WTC11 (cell line): ENCODE results near the gene ATCAY.
"Not testable (repeated sequence)": the region's sequence is repeated elsewhere in the genome, so short reads cannot be mapped to it uniquely, and the experiment has no call there.

Experiments
- CREB1 ChIP-seq: sonication (generic); formaldehyde crosslinking; IDR thresholded peaks from 2 replicates; pipeline ENCODE4 v1.8.0; 2023; ENCODE audit warnings: mild to moderate bottlenecking, missing genetic modification reagents
- CTCF ChIP-seq: fragments of 200-600 bp; IDR thresholded peaks from 2 replicates; pipeline ENCODE4 v1.8.0; 2022; ENCODE audit warnings: antibody characterized with exemption
- ELF4 ChIP-seq: sonication (generic); formaldehyde crosslinking; IDR thresholded peaks from 2 replicates; pipeline ENCODE4 v1.8.1; 2022; ENCODE audit warnings: low read depth, mild to moderate bottlenecking, moderate library complexity, missing genetic modification reagents
- FOXK1 ChIP-seq: sonication (generic); formaldehyde crosslinking; IDR thresholded peaks from 2 replicates; pipeline ENCODE4 v1.8.0; 2022; ENCODE audit warnings: mild to moderate bottlenecking, moderate library complexity, missing genetic modification reagents
- HMGXB4 ChIP-seq: sonication (generic); formaldehyde crosslinking; IDR thresholded peaks from 2 replicates; pipeline ENCODE4 v1.8.1; 2023; ENCODE audit warnings: mild to moderate bottlenecking, moderate library complexity, missing genetic modification reagents
- JAZF1 ChIP-seq: fragments of 250-450 bp; sonication (Bioruptor Pico); IDR thresholded peaks from 2 replicates; pipeline ENCODE4 v1.9.0; 2021; ENCODE audit warnings: moderate library complexity, mild to moderate bottlenecking, inconsistent platforms
- PRDM15 ChIP-seq: sonication (generic); formaldehyde crosslinking; IDR thresholded peaks from 2 replicates; pipeline ENCODE4 v1.8.0; 2022; ENCODE audit warnings: missing genetic modification reagents
- ZMAT4 ChIP-seq: fragments of 250-450 bp; sonication (Bioruptor Pico); IDR thresholded peaks from 2 replicates; pipeline ENCODE4 v1.9.0; 2021; ENCODE audit warnings: mild to moderate bottlenecking
- ZNF121 ChIP-seq: sonication (generic); formaldehyde crosslinking; IDR thresholded peaks from 2 replicates; pipeline ENCODE4 v1.8.0; 2023; ENCODE audit warnings: missing genetic modification reagents
- ZNF281 ChIP-seq: sonication (generic); formaldehyde crosslinking; IDR thresholded peaks from 2 replicates; pipeline ENCODE4 v1.8.0; 2023; ENCODE audit warnings: mild to moderate bottlenecking, missing genetic modification reagents

GRCh38 chr19:3952755-3953276 lies 72.3 kb downstream of the ATCAY start:
- TF ChIP-seq ZMAT4; CREB1 (CRISPR knock-in tag); PRDM15 (CRISPR knock-in tag); ZNF281 (CRISPR knock-in tag); HMGXB4 (CRISPR knock-in tag); CTCF; ELF4 (CRISPR knock-in tag); ZNF121 (CRISPR knock-in tag); JAZF1 (CRISPR knock-in tag); FOXK1 (CRISPR knock-in tag): not testable (repeated sequence)
